HG03066 (cell line): ENCODE measurements around the gene XRCC6.
"Not testable (repeated sequence)": the region's sequence is repeated elsewhere in the genome, so short reads cannot be mapped to it uniquely, and the experiment has no call there.

Experiments
- ATAC-seq: cut with Tn5 transposase; IDR thresholded peaks from one replicate; pipeline ENCODE4 v1.9.1; 2021; ENCODE audit warnings: low read depth; ENCODE audit not compliant: unreplicated experiment

Gene XRCC6

GRCh38 chr22:41683052-41683451, 62.0 kb downstream of the XRCC6 start:
- ATAC-seq: no peak

- ATAC-seq: no peak
Measured at GRCh38 chr22:41683616-41684015, 62.5 kb downstream of the XRCC6 start.

GRCh38 chr22:41684194-41684593, 63.1 kb downstream of the XRCC6 start:
- no peak for ATAC-seq

GRCh38 chr22:41686890-41687289, 65.8 kb downstream of the XRCC6 start:
- not testable (repeated sequence) for ATAC-seq

GRCh38 chr22:41687901-41688364, 66.8 kb downstream of the XRCC6 start:
- no peak for ATAC-seq

GRCh38 chr22:41688365-41689211, 67.5 kb downstream of the XRCC6 start, which contains the start of gene SNU13:
Gene SNU13 (minus strand): TSS chr22:41688867. CDS start chr22:41688796, 71 bp downstream.
- peak; percentile 84 for ATAC-seq

GRCh38 chr22:41690476-41690875, 69.4 kb downstream of the XRCC6 start:
- ATAC-seq: no peak

- no peak for ATAC-seq
Measured at GRCh38 chr22:41695211-41695610, 74.1 kb downstream of the XRCC6 start.

GRCh38 chr22:41696703-41697102, 75.6 kb downstream of the XRCC6 start:
- ATAC-seq: no peak

- ATAC-seq: no peak
Measured at GRCh38 chr22:41697126-41697775, 76.2 kb downstream of the XRCC6 start.

GRCh38 chr22:41699264-41700107, 78.4 kb downstream of the XRCC6 start, which contains the start of gene MEI1:
Gene MEI1 (plus strand): TSS chr22:41699503. CDS start chr22:41699539, 36 bp downstream.
- no peak for ATAC-seq

GRCh38 chr22:41700108-41700364, 78.9 kb downstream of the XRCC6 start:
- no peak for ATAC-seq

GRCh38 chr22:41702763-41703162, 81.7 kb downstream of the XRCC6 start:
- ATAC-seq: no peak

- no peak for ATAC-seq
Measured at GRCh38 chr22:41709341-41709740, 88.2 kb downstream of the XRCC6 start.

- ATAC-seq: no peak
Measured at GRCh38 chr22:41713004-41713403, 91.9 kb downstream of the XRCC6 start.
